NOMO-1 treated with dmso at 0.1 percent for 144 hours (cell line): ENCODE measurements around the gene ZNF107.
A peak's percentile ranks its signal among the peaks of the same experiment; 100 is the strongest.
"Not testable (repeated sequence)": the region's sequence is repeated elsewhere in the genome, so short reads cannot be mapped to it uniquely, and the experiment has no call there.

Experiments used
- DNase-seq: peaks from one replicate; lab custom pipeline; 2025; ENCODE audit not compliant: unreplicated experiment; lab: John Stamatoyannopoulos, UW

The ZNF107 gene

DNA sequence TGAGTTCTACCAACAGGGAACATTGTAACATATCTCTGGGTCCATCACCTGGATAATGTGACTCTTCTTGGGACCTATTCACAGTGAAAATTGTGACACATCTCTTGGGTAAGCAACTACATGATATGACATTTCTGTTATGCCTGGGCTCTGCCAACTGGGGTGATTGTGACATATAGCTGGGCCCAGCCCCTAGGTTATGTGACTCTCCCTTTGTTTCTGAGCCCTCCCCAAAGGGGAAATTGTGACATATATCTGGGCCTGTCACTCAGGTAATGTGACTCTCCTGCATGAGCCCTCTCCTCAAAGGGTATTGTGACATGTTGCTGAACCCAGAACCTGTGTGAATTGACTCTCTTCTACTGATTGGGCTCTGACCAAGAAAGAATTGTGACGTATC, 22.4 kb upstream of the ZNF107 start:
- DNase-seq, result no peak

GRCh38 chr7:64651203-64651602, 14.7 kb upstream of the ZNF107 start:
- no peak for DNase-seq

- DNase-seq, result no peak
Measured at GRCh38 chr7:64651632-64652165, 14.2 kb upstream of the ZNF107 start.

GRCh38 chr7:64653721-64654401, 12.1 kb upstream of the ZNF107 start:
- DNase-seq, result no peak

- no peak for DNase-seq
Measured at GRCh38 chr7:64654796-64655548, 11.0 kb upstream of the ZNF107 start.

DNA sequence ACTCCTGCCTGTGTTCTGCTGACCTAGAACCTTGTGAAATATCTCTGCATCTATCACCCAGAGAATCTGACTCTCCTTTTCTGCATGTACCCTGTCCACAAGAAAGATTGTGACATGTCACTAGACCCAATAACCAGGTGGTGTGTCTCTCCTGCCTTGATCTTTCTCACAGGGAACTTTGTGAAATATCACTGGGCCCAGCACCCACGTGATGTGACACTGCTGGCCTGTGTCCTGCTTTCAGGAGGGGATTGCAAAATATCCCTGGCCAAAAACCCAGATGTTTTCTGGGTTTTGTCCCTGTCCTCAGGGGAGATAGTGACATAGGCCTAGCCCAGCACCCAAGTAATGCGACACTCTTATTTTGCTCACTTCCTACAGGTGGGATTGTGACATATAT, 10.1 kb upstream of the ZNF107 start:
- DNase-seq, result no peak

DNA sequence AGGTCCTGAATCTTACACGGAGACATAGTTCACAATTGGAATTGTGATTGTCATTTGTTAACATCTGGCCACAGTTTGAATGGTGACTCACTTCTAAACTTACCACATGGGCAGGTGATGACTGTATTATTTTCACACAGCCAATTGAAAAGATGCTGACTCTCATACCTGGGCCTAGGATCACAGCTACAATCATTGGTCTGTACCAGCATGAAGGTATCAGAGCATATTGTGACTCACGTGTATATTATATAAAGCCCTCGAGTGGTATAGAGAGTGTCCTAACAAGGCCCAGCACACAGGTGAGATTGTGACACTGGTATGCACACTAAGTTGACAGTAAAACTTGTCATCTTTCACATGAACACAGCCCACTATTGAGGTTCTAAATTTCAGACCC, 9.4 kb upstream of the ZNF107 start:
- no peak for DNase-seq

DNA sequence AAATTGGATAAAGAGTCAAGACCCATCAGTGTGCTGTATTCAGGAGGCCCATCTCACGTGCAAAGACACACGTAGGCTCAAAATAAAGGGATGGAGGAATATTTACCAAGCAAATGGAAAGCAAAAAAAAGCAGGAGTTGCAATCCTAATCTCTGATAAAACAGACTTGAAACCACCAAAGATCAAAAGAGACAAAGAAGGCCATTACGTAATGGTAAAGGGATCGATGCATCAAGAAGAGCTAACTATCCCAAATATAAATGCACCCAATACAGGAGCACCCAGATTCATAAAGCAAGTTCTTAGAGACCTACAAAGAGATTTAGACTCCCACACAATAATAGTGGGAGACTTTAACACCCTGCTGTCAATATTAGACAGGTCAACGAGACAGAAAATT, 3.8 kb upstream of the ZNF107 start:
- not testable (repeated sequence) for DNase-seq

DNA sequence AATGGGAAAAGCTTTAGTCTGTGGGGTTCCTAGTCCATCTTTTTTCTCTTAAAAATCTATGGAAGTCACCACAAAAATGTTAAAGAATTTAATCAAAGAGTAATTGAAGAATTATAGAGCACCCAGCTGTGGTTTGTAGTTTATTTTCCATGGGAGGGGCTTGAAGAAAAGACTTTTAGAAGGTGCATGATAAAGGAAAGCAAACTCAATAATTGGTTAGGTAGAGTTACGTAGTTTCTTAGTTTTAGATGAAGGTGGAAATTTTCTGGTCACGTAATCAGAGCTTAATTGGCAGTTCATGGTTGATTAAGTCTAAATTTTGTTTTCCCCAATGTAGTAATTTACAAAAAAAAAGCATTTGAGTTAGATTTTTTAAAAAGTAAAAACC, 724 bp downstream of the ZNF107 start:
- no peak for DNase-seq

DNA sequence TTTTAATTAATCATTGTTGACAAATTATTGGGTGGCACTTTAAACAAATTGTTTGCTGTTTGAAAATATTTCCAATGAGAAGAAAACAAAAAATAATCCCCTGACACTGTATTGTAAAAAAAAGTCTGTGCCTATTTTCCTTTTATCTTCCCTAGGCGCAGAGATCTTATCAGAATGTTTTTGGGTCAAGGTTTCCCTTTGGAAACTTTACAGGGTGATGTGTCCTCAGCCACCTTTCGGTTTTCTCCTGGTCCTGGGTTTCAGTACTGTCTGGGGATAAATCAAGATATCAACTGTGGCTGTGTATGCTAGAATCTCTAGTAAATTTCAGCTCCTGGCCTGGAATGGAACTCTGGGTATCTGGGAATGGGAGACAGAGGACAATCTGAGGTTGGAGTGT, 1.4 kb downstream of the ZNF107 start:
- DNase-seq, result no peak

- no peak for DNase-seq
Measured at GRCh38 chr7:64672414-64672813, 6.5 kb downstream of the ZNF107 start.

DNA sequence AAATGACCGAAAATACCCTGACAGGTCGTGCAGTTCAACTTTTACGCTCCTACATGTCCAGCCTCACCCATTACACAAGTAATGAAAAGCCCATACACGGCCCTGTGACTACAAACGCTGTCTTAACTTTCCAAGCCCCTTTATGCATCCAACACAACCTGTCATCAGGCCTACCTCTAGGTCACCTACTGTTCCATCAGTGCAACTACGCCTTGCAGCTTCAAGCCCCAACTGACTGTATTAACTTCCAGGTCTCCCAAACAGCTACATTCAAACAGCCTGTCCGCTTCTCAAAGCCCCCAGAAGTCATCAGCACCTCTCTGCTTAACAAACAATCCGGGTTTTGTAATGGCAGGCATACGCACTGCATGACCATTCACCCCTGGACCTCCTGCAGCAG, 19.2 kb downstream of the ZNF107 start:
- no peak for DNase-seq

GRCh38 chr7:64685741-64686140, 19.8 kb downstream of the ZNF107 start:
- DNase-seq, result no peak

- peak; percentile 18 for DNase-seq
Measured at GRCh38 chr7:64686493-64687184, 20.7 kb downstream of the ZNF107 start.

- DNase-seq, result no peak
Measured at GRCh38 chr7:64687249-64687648, 21.3 kb downstream of the ZNF107 start.

GRCh38 chr7:64688988-64689387, 23.1 kb downstream of the ZNF107 start:
- no peak for DNase-seq

GRCh38 chr7:64691831-64692230, 25.9 kb downstream of the ZNF107 start:
- no peak for DNase-seq

- not testable (repeated sequence) for DNase-seq
Measured at GRCh38 chr7:64697863-64698262, 31.9 kb downstream of the ZNF107 start.

- DNase-seq, result no peak
Measured at GRCh38 chr7:64706625-64707292, 40.8 kb downstream of the ZNF107 start.

DNA sequence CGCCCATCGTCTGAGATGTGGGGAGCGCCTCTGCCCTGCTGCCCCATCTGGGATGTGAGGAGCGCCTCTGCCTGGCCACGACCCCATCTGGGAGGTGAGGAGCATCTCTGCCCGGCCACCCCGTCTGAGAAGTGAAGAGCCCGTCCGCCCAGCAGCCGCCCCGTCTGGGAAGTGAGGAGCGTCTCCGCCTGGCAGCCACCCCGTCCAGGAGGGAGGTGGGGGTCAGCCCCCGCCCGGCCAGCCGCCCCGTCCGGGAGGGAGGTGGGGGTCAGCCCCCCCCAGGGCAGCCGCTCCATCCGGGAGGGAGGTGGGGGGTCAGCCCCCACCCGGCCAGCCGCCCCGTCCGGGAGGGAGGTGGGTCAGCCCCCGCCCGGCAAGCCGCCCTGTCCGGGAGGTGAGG, 52.0 kb downstream of the ZNF107 start:
- DNase-seq, result not testable (repeated sequence)

DNA sequence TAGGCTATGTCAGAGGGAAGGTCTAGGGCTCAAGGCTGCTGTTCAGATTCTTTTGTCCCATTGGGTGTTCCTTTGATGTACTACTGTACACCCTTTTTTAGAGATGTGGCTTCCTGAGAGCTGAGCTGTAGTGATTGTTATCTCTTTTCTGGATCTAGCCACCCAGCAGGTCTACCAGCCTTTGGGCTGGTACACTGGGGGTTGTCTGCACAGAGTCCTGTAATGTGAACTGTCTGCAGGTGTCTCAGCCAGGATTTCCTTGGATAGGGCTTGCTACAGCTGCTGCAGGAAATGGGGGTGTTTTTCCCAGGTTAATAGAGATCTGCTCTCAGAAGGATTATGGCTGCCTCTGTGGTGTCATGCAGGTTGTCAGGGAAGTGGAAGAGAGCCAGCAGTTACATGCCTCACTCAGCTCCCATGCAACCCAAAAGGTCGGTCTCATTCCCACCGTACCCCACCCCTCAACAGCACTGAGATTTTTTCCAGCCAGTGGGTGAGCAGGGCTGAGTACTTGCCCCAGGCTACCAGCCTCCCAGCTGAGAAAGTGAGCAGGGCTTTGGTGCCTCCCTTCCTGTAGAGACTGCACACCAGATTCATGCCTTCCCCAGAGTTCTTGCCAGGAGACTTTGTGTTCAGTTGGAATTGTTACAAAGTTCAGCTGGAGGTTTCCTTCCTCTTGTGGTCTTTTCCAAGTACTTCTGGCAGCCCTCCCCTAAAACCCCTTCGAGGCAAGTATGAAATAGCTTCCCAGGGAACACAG, 63.3 kb downstream of the ZNF107 start:
- DNase-seq, result no peak
